Epithelial cell of esophagus (primary cell): ENCODE results near the gene IGSF23.
A peak's percentile ranks its signal among the peaks of the same experiment; 100 is the strongest.

Experiments used
- DNase-seq: peaks from one replicate; pipeline ENCODE4 v3.0.0; 2010; ENCODE audit warnings: low read depth
- H3K4me3 ChIP-seq: 2 replicates; pipeline ENCODE4 v1.5.1; 2011; ENCODE audit warnings: mild to moderate bottlenecking, low read length, control low read depth
- TF ChIP-seq, protein P1 (sequence below): IDR thresholded peaks from 2 replicates; pipeline ENCODE4 v1.5.1; 2011; ENCODE audit warnings: low read depth, mild to moderate bottlenecking, low read length, control low read depth, inconsistent platforms; ENCODE audit not compliant: insufficient read depth; ENCODE audit errors: missing control alignments

The IGSF23 gene

GRCh38 chr19:44613295-44614178 is at the start of gene IGSF23:
Gene IGSF23, plus strand, starts transcription at chr19:44613563. Its CDS starts 83 bp downstream, at chr19:44613646.
- TF ChIP-seq, protein P1, sequence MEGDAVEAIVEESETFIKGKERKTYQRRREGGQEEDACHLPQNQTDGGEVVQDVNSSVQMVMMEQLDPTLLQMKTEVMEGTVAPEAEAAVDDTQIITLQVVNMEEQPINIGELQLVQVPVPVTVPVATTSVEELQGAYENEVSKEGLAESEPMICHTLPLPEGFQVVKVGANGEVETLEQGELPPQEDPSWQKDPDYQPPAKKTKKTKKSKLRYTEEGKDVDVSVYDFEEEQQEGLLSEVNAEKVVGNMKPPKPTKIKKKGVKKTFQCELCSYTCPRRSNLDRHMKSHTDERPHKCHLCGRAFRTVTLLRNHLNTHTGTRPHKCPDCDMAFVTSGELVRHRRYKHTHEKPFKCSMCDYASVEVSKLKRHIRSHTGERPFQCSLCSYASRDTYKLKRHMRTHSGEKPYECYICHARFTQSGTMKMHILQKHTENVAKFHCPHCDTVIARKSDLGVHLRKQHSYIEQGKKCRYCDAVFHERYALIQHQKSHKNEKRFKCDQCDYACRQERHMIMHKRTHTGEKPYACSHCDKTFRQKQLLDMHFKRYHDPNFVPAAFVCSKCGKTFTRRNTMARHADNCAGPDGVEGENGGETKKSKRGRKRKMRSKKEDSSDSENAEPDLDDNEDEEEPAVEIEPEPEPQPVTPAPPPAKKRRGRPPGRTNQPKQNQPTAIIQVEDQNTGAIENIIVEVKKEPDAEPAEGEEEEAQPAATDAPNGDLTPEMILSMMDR: no peak
- no peak for DNase-seq
- no peak within 1 kb of the TSS for H3K4me3 ChIP-seq

- TF ChIP-seq, protein P1: no peak
- H3K4me3 ChIP-seq: no peak overlapping the region
- peak; percentile 62 for DNase-seq
Observed at GRCh38 chr19:44566984-44567383, 46.4 kb upstream of the IGSF23 start.

DNA sequence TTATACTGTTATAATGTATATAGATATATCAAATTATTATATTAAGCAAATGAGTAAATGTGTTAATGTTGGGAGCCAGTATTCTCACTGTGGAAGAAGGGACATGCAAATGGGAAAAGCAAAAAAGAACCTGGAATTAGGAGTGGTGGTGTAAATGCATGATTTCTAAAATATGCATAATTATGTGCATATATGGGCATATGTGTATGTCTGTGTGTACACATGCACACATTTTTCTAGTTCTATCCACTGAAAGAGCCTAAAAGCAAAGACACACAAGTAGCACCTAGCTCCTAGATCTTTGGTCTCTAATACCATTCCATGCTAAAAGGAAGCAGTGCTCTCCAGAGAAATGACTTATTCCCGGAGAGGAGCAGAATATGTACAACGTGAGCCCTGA is 45.6 kb upstream of the IGSF23 start:
- no peak overlapping the region for H3K4me3 ChIP-seq
- DNase-seq: no peak
- TF ChIP-seq, protein P1: no peak

GRCh38 chr19:44570603-44570983 is 42.8 kb upstream of the IGSF23 start:
- H3K4me3 ChIP-seq: no peak overlapping the region
- TF ChIP-seq, protein P1: no peak
- DNase-seq: no peak

DNA sequence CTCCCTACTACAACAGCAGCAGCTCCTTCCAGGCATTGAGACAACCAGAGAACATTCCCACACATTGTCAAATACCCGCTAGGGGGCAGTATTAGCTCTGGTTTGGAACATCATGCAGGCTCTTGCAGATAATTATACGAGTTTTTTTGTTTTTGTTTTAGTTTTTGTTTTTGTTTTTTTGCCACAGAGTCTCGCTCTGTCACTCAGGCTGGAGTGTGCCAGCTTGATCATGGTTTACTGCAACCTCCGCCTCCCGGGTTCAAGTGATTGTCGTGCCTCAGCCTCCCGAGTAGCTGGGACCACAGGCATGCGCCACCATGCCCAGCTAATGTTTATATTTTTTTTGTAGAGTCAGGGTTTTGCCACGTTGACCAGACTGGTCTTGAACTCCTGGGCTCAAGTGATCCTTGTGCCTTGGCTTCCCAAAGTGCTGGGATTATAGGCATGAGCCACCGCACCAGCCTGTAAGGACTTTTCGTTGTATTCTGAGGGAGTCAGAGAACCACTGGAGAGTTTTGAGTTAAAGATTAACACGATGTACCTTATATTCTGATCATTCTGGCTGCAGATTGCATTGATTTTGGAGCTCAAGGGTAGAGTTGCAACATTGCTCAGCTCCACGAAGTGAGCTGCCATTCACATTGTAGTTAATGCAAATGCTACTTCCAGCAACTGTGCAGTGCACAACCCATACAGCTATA is 42.2 kb upstream of the IGSF23 start:
- H3K4me3 ChIP-seq: no peak overlapping the region
- peak; percentile 83 for DNase-seq
- TF ChIP-seq, protein P1: peak; percentile 72

DNA sequence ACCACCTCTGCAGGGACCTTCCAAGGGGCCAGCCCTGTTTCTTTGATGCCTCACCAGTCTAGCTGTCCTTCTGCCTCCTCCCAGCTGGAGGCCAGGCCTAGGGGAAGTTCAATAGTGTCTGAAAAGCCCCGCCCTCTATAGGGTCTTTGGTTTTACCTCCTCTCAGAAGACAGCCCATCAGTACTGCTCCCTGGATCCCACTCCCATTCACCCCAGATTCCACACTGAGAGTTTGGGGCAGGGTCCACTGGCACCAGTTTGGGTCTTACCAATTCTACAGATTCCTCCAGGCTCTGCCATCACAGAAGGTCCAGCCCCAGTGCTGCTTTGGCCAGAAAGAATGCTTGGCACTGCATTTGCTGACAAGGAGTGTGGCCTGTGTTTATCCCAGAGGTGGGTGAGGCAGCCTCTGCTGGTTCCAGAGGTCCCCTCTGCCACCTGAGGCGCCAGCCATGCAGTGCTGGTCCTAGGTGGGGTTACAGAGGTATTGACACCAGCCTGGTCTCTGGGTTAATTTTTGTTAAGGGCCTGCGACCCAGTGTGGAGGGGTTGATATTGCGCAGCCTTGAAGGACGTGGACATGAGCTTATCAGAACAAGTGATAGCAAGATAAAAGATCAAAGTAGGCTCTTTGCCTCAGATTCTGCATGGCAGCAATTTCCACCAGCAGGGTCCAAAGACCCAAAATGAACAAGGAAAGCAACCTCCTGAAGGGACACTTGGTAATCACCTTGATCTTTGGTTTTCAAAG is 41.4 kb upstream of the IGSF23 start:
- DNase-seq: no peak
- TF ChIP-seq, protein P1: no peak
- H3K4me3 ChIP-seq: no peak overlapping the region
